ENCODE data around the gene VEGFC. TPM values are rescaled to one million over a fixed set of nuclear protein-coding genes. Genes with fewer than 3 reads are reported as not detected.

The VEGFC gene
- total and polyA plus RNA-seq, 2 donors (not counting 1 experiment from before 2014, with no cell fraction given), result not detected

DNA sequence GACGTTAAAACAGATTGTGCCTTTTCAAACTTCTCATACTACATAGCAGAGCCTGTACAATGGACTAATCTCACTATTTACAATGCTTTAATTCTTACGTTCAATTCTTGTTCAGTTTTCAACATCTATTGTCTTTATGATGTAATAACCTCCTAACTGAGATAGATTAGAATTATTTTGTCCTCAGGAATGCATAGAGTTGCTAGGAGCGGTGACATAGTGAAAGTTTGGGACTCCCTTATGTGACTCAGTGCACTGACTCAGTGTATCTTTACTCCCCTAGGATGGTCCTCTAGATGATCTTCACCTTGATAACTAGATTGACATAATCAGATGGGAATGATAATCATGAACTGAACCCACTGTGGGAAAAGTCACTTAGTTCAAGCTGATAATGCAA lies 151.5 kb downstream of the VEGFC start:
- no peaks in the 10 kb centered on the region for H4K20me1 ChIP-seq (ENCODE audit: control insufficient read depth, insufficient read depth, low read length, poor library complexity, severe bottlenecking)
- WGBS (ENCODE audit: insufficient coverage), result 100% methylated on average over 1 of the region's 3 CpGs
- no peaks in the 10 kb centered on the region for H3K4me1 ChIP-seq (ENCODE audit: control insufficient read depth in 2 of 2, insufficient read depth in 2 of 2, low read length in 2 of 2)
- no peaks in the 10 kb centered on the region for H3K27me3 Mint-ChIP-seq
- H3K4me1 Mint-ChIP-seq, result no peaks in the 10 kb centered on the region
- POLR2A ChIA-PET, result no interaction called here
- H3K27me3 ChIP-seq (replicated peaks in 1 of 4; ENCODE audit: control extremely low read depth in 1 of 4, control insufficient read depth in 3 of 4, insufficient read depth in 4 of 4, low read length in 3 of 4), result no peaks in the 10 kb centered on the region
- H3K4me3 ChIP-seq (ENCODE audit: control extremely low read depth in 1 of 5, extremely low read depth in 1 of 5, insufficient read depth in 1 of 5, low read depth in 2 of 5, low read length in 4 of 5), result no peak overlapping the region
- no peak overlapping the region for H3K4me3 Mint-ChIP-seq
- CTCF ChIA-PET, result no interaction called here
- no peak overlapping the region for H3K27ac ChIP-seq (ENCODE audit: low read length in 2 of 2)
- H3K36me3 ChIP-seq (replicated peaks in 1 of 2; ENCODE audit: control extremely low read depth in 1 of 2, control insufficient read depth in 1 of 2, extremely low read depth in 1 of 2, insufficient read depth in 2 of 2, low read length in 1 of 2), result no peaks in the 10 kb centered on the region
- H3K9me3 Mint-ChIP-seq (ENCODE audit: insufficient read depth), result peaks cover 5% of the 10 kb centered on the region
- DNase-seq, result no peak
- H3K27ac Mint-ChIP-seq, result no peak overlapping the region
- TF ChIP-seq EZH2 (IDR thresholded peaks at IDR 0.05; ENCODE audit: borderline replicate concordance, insufficient read depth, low read depth, low read length, poor library complexity, severe bottlenecking), result no peak
- TF ChIP-seq, protein P1, sequence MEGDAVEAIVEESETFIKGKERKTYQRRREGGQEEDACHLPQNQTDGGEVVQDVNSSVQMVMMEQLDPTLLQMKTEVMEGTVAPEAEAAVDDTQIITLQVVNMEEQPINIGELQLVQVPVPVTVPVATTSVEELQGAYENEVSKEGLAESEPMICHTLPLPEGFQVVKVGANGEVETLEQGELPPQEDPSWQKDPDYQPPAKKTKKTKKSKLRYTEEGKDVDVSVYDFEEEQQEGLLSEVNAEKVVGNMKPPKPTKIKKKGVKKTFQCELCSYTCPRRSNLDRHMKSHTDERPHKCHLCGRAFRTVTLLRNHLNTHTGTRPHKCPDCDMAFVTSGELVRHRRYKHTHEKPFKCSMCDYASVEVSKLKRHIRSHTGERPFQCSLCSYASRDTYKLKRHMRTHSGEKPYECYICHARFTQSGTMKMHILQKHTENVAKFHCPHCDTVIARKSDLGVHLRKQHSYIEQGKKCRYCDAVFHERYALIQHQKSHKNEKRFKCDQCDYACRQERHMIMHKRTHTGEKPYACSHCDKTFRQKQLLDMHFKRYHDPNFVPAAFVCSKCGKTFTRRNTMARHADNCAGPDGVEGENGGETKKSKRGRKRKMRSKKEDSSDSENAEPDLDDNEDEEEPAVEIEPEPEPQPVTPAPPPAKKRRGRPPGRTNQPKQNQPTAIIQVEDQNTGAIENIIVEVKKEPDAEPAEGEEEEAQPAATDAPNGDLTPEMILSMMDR (IDR thresholded peaks at IDR 0.05), result no peak
- no peak overlapping the region for H3K4me2 ChIP-seq (replicated peaks; ENCODE audit: low read depth, low read length, poor library complexity, severe bottlenecking)
- no peak overlapping the region for H2AFZ ChIP-seq (ENCODE audit: insufficient read depth, low read depth, low read length, poor library complexity, severe bottlenecking)
- no peaks in the 10 kb centered on the region for H3K79me2 ChIP-seq (ENCODE audit: control insufficient read depth, insufficient read depth, low read length)
- ATAC-seq (ENCODE audit: low read depth), result no peak
- H3K9ac ChIP-seq (ENCODE audit: low read length), result no peak overlapping the region
- intact Hi-C loops (cut with micrococcal nuclease), result no loop called here
- no peaks in the 10 kb centered on the region for H3K9me3 ChIP-seq (ENCODE audit: control extremely low read depth in 1 of 3, control insufficient read depth in 2 of 3, insufficient read depth in 1 of 3, low read length in 2 of 3)

DNA sequence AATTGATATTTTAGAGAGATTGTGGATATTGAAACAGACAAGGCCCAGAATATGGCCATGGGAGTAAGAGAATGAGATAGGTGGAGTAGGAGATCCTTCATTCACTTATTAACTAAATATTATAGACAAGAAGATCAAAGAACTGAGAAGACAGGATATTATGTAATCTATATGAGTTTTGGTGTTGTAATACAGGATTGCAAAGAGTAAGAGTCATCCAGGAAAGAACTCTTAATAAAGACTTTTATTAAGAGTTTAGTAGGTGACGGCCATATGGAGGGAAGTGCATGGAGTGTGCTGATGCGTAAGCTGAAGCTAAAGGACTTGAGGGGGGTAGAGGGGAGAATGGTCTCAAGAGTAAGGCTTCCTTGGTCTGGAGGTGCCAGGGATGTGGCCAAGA lies 153.7 kb downstream of the VEGFC start:
- Histone ChIP-seq H2AFZ (ENCODE audit: insufficient read depth, low read depth, low read length, poor library complexity, severe bottlenecking) (no peak overlapping the region), H3K36me3 (replicated peaks in 1 of 2; ENCODE audit: control extremely low read depth in 1 of 2, control insufficient read depth in 1 of 2, extremely low read depth in 1 of 2, insufficient read depth in 2 of 2, low read length in 1 of 2) (no peaks in the 10 kb centered on the region), H3K4me3 (ENCODE audit: control extremely low read depth in 1 of 5, extremely low read depth in 1 of 5, insufficient read depth in 1 of 5, low read depth in 2 of 5, low read length in 4 of 5) (no peak overlapping the region), H3K9me3 (ENCODE audit: control extremely low read depth in 1 of 3, control insufficient read depth in 2 of 3, insufficient read depth in 1 of 3, low read length in 2 of 3) (no peaks in the 10 kb centered on the region), H3K27ac (ENCODE audit: low read length in 2 of 2) (no peak overlapping the region), H4K20me1 (ENCODE audit: control insufficient read depth, insufficient read depth, low read length, poor library complexity, severe bottlenecking) (no peaks in the 10 kb centered on the region), H3K9ac (ENCODE audit: low read length) (no peak overlapping the region), H3K27me3 (replicated peaks in 1 of 4; ENCODE audit: control extremely low read depth in 1 of 4, control insufficient read depth in 3 of 4, insufficient read depth in 4 of 4, low read length in 3 of 4) (no peaks in the 10 kb centered on the region), H3K4me1 (ENCODE audit: control insufficient read depth in 2 of 2, insufficient read depth in 2 of 2, low read length in 2 of 2) (no peaks in the 10 kb centered on the region), H3K79me2 (ENCODE audit: control insufficient read depth, insufficient read depth, low read length) (no peaks in the 10 kb centered on the region), H3K4me2 (replicated peaks; ENCODE audit: low read depth, low read length, poor library complexity, severe bottlenecking) (no peak overlapping the region)
- Mint-ChIP-seq H3K4me1 (no peaks in the 10 kb centered on the region), H3K9me3 (ENCODE audit: insufficient read depth) (peaks cover 5% of the 10 kb centered on the region), H3K27me3 (no peaks in the 10 kb centered on the region), H3K27ac (no peak overlapping the region), H3K4me3 (no peak overlapping the region)
- intact Hi-C loops (cut with micrococcal nuclease), result no loop called here
- ChIA-PET POLR2A (no interaction called here), CTCF (no interaction called here)
- no peak for DNase-seq
- TF ChIP-seq EZH2 (IDR thresholded peaks at IDR 0.05; ENCODE audit: borderline replicate concordance, insufficient read depth, low read depth, low read length, poor library complexity, severe bottlenecking), result no peak
- TF ChIP-seq, protein P1 (IDR thresholded peaks at IDR 0.05), result no peak
- no peak for ATAC-seq (ENCODE audit: low read depth)
- WGBS (ENCODE audit: insufficient coverage), result 87% methylated on average over 2 of the region's 2 CpGs

Measured in B cell (primary cell).